Tibial nerve (tissue), 4 donors: ENCODE data around the gene LOXL1. TPM values are rescaled to one million over a fixed set of nuclear protein-coding genes. Genes with fewer than 3 reads are reported as not detected.

Experiments used
- DNase-seq, 2 donors: peaks; one replicate each; pipeline ENCODE4 v3.0.0-alpha.2; 2019; ENCODE audit warnings: low spot score in 2 of 2
- H3K27ac ChIP-seq, 4 donors: fragments of 200-600 bp; sonication (generic) in 3 of 4; one replicate each; pipeline ENCODE4 v1.5.1; 2017 to 2019; ENCODE audit warnings: mild to moderate bottlenecking in 1 of 4
- H3K27me3 ChIP-seq, 2 donors: fragments of 200-600 bp; sonication (generic) in 1 of 2; one replicate each; pipeline versions ENCODE4 v1.5.1 to v1.6.0; 2017 to 2019
- H3K36me3 ChIP-seq, 3 donors: fragments of 200-600 bp; sonication (generic); one replicate each; pipeline ENCODE4 v1.5.1; 2018 to 2019
- H3K4me1 ChIP-seq, 4 donors: fragments of 200-600 bp; sonication (generic) in 3 of 4; one replicate each; pipeline ENCODE4 v1.5.1; 2017 to 2019
- H3K4me3 ChIP-seq, 4 donors: fragments of 200-600 bp; sonication (generic) in 3 of 4; one replicate each; pipeline ENCODE4 v1.5.1; 2017 to 2019; ENCODE audit warnings: mild to moderate bottlenecking in 1 of 4, moderate library complexity in 1 of 4
- H3K9me3 ChIP-seq, 4 donors: fragments of 200-600 bp; sonication (generic) in 3 of 4; one replicate each; pipeline ENCODE4 v1.5.1; 2017 to 2019
- EP300 ChIP-seq, 2 donors: sonication (generic); formaldehyde crosslinking; IDR thresholded peaks; one replicate each; pipeline ENCODE4 v1.6.1; 2017; ENCODE audit warnings: antibody characterized with exemption in 2 of 2, mild to moderate bottlenecking in 1 of 2
- POLR2A ChIP-seq, 2 donors: fragments of 450-650 bp; IDR thresholded peaks; one replicate each; pipeline ENCODE4 v1.6.1; 2017; ENCODE audit warnings: antibody characterized with exemption in 2 of 2, mild to moderate bottlenecking in 2 of 2, moderate library complexity in 2 of 2
- WGBS, 2 donors: methylation state at CpG; one replicate each; pipeline ENCODE4 v1.1.5; 2018; 5-methylcytosine and 5-hydroxymethylcytosine counted together
- total RNA-seq, 4 donors: library from RNA; depleted of rRNA; stranded (reverse); fragments of >200 nt; gene quantifications; one replicate each; pipeline ENCODE4 v1.1.0, GENCODE V29; 2016
- TF ChIP-seq, protein P1 (sequence below), 5 experiments: fragments of 200-600 bp in 3 of 5; fragments of 450-650 bp in 2 of 5; sonication (generic) in 3 of 5; IDR thresholded peaks; one replicate each; pipeline ENCODE4 v1.5.1; 2016 to 2019; ENCODE audit warnings: antibody characterized with exemption in 5 of 5, mild to moderate bottlenecking in 3 of 5, moderate library complexity in 2 of 5

LOXL1 gene
- total RNA-seq, 4 donors from 2014 or later = 21.6 to 29.1 (median 24.4) TPM

DNA sequence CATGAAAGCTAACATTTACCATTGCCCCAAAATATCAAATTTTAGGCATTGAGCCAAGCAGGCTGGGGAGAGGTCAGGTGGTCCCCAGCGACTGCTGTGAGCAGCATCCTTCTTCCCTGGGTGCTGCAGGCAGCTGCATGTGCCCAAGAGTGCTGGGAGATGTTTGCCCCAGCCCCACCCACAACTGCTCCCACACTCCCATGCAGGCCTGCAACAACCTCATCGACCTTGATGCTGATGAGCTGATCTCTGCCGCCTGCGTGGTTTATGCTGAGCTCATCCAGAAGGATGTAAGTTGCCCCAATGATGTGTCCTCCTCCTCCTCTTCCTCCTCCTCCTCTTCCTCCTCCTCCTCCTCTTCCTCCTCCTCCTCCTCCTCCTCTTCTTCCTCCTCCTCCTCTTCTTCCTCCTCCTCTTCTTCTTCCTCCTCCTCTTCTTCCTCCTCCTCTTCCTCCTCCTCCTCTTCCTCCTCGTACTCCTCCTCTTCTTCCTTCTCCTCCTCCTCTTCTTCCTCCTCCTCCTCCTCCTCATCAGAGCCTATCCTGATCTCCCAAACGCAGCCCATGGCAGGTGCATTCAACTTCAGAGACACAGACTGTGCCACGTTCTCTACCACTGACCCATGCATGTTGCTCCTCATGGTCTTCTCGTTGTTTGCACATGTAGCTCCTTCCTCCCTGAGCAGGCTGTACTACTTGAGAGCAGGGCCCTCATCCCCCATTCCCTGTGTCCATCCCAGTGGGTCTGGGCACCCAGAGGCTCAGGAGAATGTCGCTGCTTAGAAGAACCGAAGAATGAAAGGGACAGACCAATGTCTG lies 37.8 kb upstream of the LOXL1 start:
- H3K27ac ChIP-seq = no peak overlapping the region
- H3K27me3 ChIP-seq = peaks cover 0 to 5% of the 10 kb centered on the region in 2 donors
- H3K4me1 ChIP-seq = no peaks in the 10 kb centered on the region
- TF ChIP-seq, protein P1, sequence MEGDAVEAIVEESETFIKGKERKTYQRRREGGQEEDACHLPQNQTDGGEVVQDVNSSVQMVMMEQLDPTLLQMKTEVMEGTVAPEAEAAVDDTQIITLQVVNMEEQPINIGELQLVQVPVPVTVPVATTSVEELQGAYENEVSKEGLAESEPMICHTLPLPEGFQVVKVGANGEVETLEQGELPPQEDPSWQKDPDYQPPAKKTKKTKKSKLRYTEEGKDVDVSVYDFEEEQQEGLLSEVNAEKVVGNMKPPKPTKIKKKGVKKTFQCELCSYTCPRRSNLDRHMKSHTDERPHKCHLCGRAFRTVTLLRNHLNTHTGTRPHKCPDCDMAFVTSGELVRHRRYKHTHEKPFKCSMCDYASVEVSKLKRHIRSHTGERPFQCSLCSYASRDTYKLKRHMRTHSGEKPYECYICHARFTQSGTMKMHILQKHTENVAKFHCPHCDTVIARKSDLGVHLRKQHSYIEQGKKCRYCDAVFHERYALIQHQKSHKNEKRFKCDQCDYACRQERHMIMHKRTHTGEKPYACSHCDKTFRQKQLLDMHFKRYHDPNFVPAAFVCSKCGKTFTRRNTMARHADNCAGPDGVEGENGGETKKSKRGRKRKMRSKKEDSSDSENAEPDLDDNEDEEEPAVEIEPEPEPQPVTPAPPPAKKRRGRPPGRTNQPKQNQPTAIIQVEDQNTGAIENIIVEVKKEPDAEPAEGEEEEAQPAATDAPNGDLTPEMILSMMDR (IDR thresholded peaks at IDR 0.05) = no peak
- TF ChIP-seq EP300 (IDR thresholded peaks at IDR 0.05) = no peak
- TF ChIP-seq POLR2A (IDR thresholded peaks at IDR 0.05) = no peak
- no peaks in the 10 kb centered on the region for H3K9me3 ChIP-seq
- no peak overlapping the region for H3K4me3 ChIP-seq
- DNase-seq = no peak
- H3K36me3 ChIP-seq = no peaks in the 10 kb centered on the region
- WGBS, 2 donors = 73 to 74% methylated on average over 10 of the region's 10 CpGs

GRCh38 chr15:73889053-73889761 lies 37.1 kb upstream of the LOXL1 start:
- WGBS, 2 donors = 69% methylated on average over 6 of the region's 6 CpGs
- DNase-seq = no peak
- TF ChIP-seq EP300 (IDR thresholded peaks at IDR 0.05) (no peak), POLR2A (IDR thresholded peaks at IDR 0.05) (no peak)
- TF ChIP-seq, protein P1 (IDR thresholded peaks at IDR 0.05) = no peak

GRCh38 chr15:73889762-73890124 lies 36.5 kb upstream of the LOXL1 start:
- WGBS, 2 donors = 44 to 92% methylated on average over 1 of the region's 1 CpG
- Histone ChIP-seq H3K27ac (no peak overlapping the region), H3K27me3 (peaks cover 0 to 5% of the 10 kb centered on the region in 2 donors), H3K4me3 (no peak overlapping the region), H3K36me3 (no peaks in the 10 kb centered on the region), H3K4me1 (no peaks in the 10 kb centered on the region), H3K9me3 (no peaks in the 10 kb centered on the region)
- TF ChIP-seq EP300 (IDR thresholded peaks at IDR 0.05) (no peak), POLR2A (IDR thresholded peaks at IDR 0.05) (no peak)
- TF ChIP-seq, protein P1 (IDR thresholded peaks at IDR 0.05) = no peak
- no peak for DNase-seq

More at GRCh38 chr15:73889053-73889761, 37.1 kb upstream of the LOXL1 start:
- H3K4me1 ChIP-seq = no peaks in the 10 kb centered on the region
- no peak overlapping the region for H3K27ac ChIP-seq
- H3K36me3 ChIP-seq = no peaks in the 10 kb centered on the region
- peaks cover 0 to 5% of the 10 kb centered on the region in 2 donors for H3K27me3 ChIP-seq
- no peaks in the 10 kb centered on the region for H3K9me3 ChIP-seq
- no peak overlapping the region for H3K4me3 ChIP-seq

DNA sequence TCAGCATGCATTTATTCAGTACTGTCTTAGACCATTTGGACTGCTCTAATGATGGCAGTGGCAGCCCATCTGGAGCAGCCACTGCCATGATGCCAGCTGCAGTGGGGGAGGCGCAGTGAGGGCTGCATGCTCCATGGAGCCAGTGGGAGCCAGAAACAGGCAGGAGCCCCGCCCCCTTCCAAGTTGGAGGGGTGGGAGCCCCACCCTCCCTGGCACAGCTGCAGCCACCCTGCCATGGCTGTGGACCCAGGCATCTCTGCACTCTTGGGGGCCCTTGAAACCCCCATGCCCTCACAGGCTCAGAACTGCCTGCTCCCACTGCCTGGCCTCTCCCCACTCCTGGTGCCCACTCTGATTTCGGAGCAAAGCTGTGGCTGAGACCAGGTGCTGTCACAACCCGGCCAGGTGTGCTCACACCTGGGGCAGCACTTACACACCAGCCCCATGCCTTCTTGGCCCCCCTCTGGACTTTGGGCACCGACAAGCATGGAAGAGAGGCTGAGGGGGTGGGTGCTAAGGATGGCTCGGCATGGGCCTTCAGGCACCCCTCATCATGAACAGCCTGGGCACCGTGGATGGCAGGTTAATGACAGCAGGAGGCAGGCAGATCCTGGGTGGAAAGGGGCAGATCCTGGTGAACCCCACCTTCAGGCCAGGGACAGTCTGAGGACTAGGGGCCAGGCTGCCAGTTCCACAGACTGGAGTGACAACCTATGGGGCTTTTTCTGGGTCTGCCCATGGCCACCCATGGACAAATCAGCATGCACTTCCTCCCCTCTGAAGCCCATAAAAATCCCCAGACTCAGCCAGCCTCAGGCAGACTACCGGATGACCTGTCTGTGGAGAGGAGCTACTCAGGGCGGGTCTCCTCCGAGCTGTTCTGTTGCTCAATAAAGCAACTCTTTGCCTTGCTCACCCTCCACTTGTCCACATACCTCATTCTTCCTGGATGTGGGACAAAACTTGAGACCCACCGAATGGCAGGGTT lies 34.6 kb upstream of the LOXL1 start:
- Histone ChIP-seq H3K4me3 (no peak overlapping the region), H3K27ac (no peak overlapping the region), H3K4me1 (no peaks in the 10 kb centered on the region), H3K27me3 (peaks cover 0 to 5% of the 10 kb centered on the region in 2 donors), H3K9me3 (no peaks in the 10 kb centered on the region), H3K36me3 (no peaks in the 10 kb centered on the region)
- TF ChIP-seq POLR2A (IDR thresholded peaks at IDR 0.05) (no peak), EP300 (IDR thresholded peaks at IDR 0.05) (no peak)
- TF ChIP-seq, protein P1 (IDR thresholded peaks at IDR 0.05) = no peak
- 84 to 87% methylated on average over 11 of the region's 11 CpGs for WGBS, 2 donors
- no peak for DNase-seq
